Measurements from ENCODE around the gene RBL2. TPM values are rescaled to one million over a fixed set of nuclear protein-coding genes. Genes with fewer than 3 reads are reported as not detected.

The RBL2 gene
- total and polyA plus RNA-seq, 9 of the 15 experiments (the other 6 are each of a cell fraction or from before 2014, with no cell fraction given) = 7.8 to 76.3 (median 28.5) TPM

- no peak for TF ChIP-seq MNT (conservative IDR thresholded peaks at IDR 0.05)
- TF ChIP-seq ZNF3 (CRISPR knock-in tag; IDR thresholded peaks at IDR 0.05) = no peak
- TF ChIP-seq PHB (CRISPR knock-in tag; IDR thresholded peaks at IDR 0.05) = no peak
- no peak for TF ChIP-seq SPI1 (IDR thresholded peaks at IDR 0.05; ENCODE audit: borderline replicate concordance, low read depth, low read length)
- TF ChIP-seq PHB2 (IDR thresholded peaks at IDR 0.05; ENCODE audit: low read depth) = no peak
- no peak for TF ChIP-seq PPARD (CRISPR knock-in tag; IDR thresholded peaks at IDR 0.05)
- TF ChIP-seq LCOR (CRISPR knock-in tag; IDR thresholded peaks at IDR 0.05) = no peak
- no peak for TF ChIP-seq STAT5A (IDR thresholded peaks at IDR 0.05; ENCODE audit: borderline replicate concordance, low read length)
- TF ChIP-seq XRCC5 (IDR thresholded peaks at IDR 0.05; ENCODE audit: low read depth, low read length) = no peak
- no peak for TF ChIP-seq EWSR1 (IDR thresholded peaks at IDR 0.05; ENCODE audit: borderline replicate concordance, low read depth, partially characterized antibody)
- TF ChIP-seq CBFB (CRISPR knock-in tag; IDR thresholded peaks at IDR 0.05) = no peak
- no peak for TF ChIP-seq CBX8 (IDR thresholded peaks at IDR 0.05; ENCODE audit: borderline replicate concordance, extremely low read depth, low read depth, low read length, poor library complexity, severe bottlenecking)
Observed at GRCh38 chr16:53484542-53484941, 50.3 kb downstream of the RBL2 start (continued).
